Hepatic stellate cell (primary cell): ENCODE data around the gene FAAP20.

Experiments used
- DNase-seq: peaks from one replicate; pipeline ENCODE4 v3.0.0; 2011; ENCODE audit warnings: low spot score

The FAAP20 gene, protein sequence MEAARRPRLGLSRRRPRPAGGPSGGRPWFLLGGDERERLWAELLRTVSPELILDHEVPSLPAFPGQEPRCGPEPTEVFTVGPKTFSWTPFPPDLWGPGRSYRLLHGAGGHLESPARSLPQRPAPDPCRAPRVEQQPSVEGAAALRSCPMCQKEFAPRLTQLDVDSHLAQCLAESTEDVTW

DNA sequence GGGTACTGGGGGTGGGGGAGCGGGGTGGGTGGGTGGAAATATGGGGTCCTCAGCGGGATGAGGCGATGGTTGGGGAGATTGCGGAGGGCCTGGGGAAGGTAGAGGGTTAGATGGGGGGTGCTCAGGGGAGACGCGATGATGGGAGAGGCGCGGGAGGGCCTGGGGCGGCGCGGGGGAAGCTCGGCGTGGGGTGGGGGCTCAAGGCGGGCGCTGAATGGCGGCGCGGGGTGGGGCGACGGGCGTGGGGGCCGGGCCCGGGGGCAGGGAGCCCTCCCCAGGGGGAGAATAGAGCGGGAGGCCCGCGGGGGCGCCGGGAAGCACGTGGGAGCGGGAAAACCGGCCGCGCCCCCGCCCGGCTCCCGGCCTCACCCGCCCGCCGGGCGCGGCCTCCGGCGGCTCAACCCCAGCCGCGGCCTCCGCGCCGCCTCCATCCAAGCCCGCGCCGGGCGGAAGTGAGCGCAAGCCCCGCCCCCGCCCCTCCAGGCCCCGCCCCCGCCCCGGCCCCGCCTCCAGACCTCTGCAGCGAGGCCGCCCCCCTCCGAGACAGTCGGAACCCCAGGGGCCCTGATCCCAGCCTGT is at the start of gene FAAP20:
Gene FAAP20, minus strand, starts transcription at position 454 of the 579 bp plus-strand sequence. Its CDS starts 23 bp downstream, at position 431.
- DNase-seq = peak; percentile 81

DNA sequence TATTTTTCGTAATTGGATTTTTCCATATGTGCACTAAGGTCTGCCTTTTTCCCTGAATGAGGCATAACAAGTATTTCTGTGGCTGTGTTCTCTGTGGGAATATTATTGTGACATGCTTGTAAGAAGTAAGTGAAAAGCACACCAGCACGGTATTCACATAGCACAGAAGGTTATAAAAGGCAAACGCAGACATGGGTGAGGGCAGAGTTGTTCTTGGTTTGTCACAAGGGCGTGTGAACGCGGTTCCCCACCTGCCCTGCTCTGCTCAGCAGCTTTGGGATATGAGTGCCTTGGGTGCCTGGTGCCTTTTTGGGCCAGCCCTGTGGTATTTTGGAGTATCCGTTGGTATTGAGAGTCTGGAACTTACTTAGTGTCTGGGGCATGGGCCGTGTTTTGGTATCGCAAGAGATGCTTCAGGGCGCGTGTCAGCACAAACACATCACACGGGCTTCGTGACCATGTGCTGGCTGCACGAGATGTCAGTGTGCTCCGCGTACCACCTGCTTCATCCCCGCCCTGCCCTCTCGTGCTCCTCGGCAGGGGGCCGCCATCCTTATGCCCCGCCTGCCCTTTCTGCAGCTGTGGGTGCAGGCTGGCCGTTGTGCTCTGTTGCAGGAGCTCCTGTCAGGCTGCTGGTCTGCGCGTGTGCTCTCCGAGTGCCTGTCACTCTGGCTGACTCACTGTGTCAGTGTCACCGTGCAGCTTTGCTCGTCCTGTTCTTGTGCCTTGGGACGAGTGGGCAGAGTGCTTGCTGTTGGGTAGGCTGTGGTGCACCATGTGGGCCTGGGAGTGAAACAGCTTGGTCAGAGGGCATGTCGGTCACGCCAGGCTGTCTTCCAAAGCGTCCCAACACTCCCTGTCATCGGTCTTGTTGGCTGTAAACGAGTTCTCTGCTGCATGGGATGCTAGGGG is 48.5 kb upstream of the FAAP20 start:
- peak; percentile 34 for DNase-seq

DNA sequence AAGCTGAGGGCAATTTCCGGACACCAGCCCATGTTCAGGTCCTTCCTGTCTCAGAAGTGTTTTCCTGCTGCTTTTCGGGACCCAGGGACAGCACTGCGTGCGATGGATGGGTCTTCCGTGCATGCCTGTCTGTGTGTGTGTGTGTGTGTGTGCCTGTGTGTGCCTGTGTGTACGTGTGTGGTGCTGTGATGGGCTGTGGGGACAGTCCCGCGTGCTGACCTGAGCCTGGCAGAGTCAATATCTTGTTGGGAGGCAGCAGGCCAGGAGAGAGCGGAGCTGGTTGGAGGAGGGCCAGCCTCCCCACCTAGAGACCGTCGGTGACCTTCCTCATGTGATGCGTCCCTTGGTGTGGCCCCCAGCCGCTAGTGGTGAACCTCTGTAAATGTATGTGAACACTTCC is 47.2 kb upstream of the FAAP20 start:
- no peak for DNase-seq

DNA sequence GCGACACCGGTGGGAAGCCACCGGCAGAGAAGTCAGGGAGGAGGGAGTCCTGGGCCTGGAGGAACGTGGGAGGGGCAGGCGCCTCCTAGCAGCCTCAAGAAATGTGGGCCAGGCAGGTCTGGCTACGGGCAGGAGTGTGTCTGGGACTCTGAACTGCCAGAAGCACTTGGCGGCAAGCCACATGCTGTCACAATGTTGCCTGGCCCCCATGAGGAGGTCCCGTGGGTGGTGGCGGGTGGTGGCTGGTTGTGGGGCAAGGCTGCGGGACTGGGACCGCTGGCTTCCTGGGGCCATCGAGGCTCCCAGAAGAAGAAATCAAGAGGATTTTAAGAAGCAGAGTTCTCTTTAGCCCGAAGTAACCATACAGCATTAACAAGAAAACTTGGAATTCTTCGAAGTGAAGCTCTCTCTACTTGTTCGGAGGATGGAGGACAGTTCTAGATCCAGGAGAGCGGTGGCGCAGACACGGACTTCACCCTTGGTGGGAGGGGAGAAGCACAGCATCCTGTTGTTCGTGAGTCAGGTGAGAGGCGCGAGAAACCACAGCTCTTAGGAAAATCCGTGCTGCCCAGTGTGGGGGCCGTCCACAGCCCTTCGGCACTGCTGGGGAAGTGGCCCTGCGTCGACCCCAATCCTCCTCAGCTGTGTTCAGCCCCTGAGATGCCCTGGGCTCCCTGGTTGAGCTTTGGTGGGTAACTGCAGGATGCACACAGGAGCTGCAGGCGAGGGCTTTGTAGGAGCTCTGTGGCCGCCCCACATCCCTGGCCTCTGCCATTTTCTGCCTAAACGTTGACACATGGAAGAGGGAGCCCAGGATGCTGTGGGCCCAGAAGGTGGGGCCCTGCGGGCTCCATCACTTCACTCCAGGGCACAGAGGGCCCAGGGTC is 45.9 kb upstream of the FAAP20 start:
- DNase-seq = peak; percentile 62

DNA sequence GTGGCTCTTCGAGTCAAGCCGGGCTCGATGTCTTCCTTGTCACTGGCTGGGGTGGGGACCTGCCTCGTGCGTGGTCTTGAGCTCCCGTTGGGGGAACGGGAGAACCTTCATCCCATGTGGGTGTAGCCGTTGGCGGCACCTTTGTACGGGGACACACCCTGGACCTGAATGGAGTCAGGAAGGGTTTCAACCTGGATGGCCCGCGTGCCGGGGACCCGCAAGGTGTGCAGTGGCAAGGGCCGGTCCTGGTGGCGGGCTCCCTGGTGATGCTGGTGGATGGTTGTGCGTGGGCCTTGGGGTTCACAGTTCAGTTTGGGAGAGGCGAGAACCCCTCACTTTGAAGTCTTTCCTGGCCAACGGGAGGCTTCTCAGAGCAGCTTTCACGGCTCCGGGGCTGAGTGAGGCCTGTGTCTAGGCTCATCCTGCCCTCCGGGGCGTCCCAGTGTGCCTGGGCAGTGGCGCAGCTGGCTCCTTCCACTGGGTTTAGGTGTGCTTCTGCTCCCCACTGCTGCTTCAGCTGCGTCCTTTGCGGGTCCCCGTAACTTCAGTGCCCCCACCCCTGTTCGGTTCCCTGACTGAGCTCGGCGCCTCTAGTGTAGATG is 44.9 kb upstream of the FAAP20 start:
- DNase-seq = no peak

DNA sequence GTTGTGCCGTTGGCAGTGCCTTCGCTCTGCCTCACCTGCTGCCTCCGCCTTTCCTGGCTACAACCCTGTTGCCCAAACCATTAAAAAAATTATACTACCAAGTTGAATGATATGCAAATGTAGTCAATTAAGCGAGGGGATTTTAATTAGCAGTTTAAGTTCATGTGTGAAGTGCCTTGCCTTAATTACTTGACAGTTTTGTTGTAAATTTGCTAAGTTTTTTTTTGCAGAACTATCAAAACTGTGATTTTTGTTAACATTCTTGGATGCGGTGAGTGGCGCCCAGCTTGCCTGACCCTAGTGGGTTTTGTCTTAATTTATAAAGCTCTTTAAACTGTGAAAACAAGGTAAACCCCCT is 44.4 kb upstream of the FAAP20 start:
- DNase-seq = no peak

DNA sequence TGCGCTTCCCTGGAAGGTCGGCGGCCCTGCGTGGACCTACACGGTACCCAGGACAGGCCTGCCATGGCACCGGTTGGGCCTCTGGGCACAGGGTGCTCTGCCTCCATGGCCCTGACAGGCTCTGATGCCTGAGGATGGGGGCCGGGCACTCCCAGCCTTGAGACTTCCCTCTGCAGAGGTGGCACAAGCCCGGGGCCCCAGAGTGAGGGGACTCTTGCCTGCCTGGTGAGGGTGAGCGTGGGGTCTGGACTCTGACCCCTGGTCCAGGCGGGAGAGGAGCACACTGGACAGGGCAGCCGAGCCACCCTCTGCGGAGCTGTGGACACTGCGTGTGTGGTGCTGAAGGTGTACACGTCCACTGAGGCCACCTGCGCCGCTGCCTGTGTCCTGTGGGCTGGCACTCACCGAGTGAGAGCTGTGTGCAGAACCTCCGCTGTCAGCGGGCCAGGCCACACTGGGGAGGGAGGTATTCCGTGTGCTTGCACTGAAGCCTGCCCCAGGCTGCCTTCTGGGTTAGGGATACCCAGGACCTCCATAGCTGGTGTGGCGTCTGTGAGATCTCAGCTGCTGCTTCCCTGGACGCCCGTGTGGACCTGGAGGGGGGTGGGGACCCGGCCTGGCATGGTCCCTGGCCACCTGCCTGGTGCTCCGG is 43.9 kb upstream of the FAAP20 start:
- DNase-seq = no peak

DNA sequence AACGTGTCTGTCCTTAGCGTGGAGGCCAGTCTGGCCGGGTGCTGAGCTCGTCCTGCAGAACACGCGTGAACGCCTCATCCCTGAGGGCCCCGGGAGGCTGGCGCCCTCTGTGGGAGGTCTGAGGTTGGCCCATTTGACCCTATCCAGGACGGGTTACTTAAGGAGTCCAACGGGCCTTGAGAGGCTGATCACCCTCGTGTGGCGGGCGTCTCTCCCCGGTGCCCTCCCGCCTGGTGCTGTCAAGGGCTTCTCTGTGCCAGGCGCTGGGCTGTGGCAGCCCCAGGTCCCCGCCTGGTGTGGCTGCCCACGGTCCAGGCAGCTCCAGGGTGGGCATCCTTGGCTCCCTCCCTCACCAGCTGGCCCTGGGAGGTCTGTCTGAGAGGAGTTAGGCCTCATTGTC is 43.2 kb upstream of the FAAP20 start:
- DNase-seq = no peak

DNA sequence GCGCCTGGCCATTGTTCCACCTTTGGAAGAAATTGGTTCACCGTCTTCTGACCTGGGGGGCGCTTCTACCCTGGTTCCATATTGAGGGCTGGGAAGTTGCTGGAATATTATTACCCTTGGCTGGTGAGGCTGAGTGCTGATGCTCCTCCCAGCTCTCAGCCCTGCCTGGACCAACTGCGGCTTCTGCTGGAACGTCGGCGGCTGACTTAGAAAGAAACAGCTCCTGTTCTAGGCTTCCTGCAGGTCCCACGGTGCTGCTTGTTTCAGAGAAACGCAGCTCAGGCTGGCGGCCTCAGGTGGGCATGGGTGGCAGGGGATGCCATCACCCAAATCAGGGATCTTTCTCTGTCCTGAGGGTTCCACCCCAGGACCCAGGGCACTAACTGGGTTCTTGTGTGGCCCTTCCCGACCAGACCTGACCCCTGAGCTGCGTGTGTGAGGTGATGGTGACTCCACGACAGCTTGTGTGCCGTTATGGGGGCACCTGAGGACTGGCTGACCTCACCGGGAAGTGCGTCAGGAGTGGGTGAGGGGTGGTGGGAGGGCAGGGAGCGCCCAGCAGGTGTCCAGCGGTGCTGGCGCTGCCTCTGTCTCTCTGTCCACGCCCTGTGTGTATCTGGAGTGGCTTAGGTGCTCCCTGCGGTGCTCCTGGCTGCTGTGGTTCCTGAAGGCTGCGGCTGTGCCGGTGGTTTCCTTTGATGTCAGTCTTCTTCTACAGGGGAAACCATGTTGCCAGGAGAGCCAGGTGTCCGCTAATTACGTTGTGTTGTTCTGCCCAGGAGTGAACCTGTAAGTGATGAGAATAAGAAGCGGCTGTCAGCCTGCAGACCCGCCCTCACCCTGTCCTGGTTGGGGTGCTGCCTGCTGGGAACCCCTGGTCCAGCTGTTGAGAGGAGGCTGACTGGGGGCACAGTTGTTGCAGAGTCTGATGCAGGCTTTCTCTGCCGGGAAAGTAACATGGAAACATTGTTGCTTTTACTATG is 42.4 kb upstream of the FAAP20 start:
- no peak for DNase-seq

DNA sequence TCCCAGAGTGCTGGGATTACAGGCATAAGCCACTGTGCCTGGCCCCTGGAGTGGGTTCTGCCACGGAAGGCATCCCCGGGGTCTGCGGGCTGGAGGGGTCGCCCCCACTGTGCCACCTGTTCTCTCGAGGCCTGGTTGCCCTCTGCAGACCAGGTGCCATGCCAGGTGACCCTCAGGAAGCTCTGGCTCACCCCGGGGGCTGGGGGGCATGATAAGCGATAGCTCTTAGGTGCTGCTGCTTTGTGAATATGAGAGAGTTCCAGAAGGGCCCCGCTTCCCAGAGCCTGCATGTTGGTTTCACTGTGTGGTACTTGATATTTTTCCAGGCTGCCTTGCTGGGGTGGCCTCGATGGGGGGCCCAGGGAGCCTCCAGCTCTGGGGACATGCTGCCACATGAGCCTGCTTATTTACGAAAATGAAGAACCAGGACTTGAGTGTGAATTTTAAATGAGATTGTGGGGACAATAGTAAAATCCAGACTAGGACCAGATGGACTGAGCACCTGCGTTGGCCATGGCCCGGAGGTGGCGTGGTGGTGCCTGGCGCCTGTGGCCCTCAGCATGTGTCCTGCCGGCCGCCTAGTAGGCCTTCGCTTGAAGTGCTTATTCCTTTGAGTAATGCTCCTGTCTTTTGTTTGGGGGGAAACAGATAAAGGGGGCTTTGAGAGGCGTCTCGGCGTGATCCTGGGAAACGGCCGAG is 40.9 kb upstream of the FAAP20 start:
- no peak for DNase-seq

DNA sequence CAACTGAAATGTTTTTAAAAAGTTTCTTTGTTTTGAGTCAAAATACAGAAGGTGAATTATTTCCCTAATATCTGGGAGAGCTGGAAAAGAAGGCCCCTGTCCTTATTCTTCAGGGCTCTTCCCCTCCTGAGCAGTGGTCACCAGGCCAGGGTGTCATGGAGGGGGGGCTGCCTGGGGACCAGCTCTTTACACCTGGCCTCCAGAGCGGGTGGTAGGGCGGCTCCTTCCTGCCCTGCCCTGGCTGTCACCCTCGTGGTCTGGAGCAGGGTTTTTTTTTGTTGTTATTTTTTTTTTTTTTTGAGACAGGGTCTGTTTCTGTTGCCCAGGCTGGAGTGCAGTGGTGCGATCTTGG is 40.2 kb upstream of the FAAP20 start:
- DNase-seq = no peak

DNA sequence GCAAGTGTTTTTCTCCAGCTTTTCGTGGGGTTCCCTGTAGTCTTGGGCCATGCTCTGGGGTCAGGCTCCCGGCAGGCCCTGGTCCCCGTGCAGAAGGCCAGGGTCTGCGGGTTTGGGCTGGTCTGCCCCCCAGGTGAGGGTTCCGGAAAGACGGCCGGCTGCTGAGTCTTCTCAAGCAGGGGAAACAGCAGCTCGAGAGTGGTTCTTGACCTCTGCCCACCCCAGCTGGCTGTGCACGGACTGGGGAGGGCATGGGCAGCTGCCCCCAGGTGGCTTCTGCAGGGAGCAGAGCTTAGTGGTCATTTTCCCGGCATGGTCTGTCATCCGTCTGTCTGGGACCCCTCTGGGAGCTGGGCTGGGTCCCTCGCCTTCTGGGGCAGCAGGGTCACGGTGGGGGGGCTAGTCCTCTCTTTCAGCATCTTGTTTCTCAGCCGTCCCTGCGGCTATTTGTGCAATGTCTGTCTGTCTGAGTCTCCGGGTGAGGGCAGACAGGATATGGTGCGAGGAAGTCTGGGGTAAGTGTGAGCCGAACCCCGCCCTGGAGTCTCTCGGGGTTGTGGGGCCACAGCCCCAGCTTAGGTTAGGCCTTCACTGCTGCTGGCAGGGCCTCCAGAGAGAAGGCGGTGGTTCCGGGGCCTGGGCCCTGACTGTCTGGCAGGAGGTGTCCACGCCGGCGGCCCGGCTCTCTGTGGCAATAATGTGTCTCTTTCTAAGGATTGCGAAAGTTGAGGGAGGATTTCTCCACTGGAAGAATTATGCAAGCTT is 39.6 kb upstream of the FAAP20 start:
- peak; percentile 90 for DNase-seq

DNA sequence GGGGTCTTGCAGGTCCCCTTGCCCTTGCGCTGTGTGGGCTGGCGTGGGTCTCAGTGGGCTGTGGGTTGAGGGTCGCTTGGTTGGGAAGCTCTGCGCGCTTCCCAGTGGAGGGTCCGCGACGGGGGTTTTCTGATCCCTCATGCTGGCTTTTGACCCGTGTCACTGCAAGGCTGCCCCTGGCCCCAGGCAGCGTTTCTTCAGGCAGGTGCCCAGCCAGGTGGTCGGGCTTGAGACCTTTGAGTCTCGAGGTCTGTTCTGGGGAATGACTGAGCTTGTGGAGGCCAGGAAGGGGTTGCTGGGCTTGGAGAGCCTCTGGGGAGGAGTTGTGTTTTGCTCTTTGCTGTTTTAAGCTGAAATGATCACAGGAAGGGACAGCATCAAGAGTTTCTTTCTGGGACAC is 38.9 kb upstream of the FAAP20 start:
- no peak for DNase-seq

DNA sequence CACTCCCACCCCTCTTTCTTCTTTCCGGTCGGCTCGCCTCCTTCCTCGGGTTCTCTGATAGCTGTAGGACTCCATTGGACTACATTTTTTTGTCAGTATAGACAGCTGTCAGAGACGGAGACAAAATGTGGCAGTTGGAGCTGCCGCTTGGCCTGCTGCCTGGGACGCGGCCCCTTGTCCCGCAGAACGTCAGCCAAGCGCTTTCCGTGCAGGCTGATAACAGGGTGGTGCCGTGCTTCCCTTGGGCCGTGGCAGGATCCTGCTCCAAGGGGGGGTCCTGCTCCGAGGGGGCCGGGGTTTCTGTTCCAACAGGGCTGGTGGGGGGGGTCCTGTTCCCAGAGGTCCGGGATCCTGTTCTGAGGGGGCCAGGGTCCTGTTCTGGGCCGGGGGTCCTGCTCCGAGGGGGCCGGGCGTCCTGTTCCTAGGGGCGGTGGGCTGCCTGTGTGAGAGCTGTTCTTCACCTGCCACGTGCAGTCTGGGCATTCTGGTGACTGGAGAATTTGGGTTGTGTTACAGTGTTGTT is 38.4 kb upstream of the FAAP20 start:
- no peak for DNase-seq

DNA sequence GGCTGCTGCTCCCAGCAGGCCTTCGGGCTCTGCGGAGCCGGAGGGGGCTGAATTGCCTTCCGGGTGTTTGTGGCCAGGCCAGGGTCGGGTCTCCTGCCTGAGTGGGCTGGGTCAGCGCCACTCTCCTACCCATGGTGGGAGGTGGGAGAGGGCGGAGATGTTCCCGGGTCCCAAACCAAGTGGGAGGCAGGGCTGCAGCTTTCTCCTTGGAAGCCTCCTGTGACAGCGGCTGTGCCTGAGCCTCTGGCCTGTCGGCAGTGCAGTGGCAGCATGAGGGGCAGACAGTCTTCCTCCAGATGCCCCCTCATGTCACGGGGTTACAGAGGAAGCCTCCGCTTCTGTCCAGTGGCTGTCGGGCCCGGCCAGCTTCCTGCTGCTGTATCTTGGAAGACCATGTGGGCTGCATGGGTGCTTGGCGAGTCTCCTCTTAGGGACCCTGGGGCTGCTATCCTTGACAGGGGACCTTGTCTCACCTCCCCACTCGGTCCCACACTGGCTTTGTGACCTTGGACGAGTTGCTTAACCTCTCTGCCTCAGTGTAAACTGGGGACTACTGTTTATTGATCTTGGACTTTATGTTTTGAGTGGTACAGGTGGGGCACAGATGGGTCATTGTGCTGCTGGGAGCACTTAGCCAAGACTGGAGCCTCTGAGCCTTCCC is 37.8 kb upstream of the FAAP20 start:
- DNase-seq = no peak

DNA sequence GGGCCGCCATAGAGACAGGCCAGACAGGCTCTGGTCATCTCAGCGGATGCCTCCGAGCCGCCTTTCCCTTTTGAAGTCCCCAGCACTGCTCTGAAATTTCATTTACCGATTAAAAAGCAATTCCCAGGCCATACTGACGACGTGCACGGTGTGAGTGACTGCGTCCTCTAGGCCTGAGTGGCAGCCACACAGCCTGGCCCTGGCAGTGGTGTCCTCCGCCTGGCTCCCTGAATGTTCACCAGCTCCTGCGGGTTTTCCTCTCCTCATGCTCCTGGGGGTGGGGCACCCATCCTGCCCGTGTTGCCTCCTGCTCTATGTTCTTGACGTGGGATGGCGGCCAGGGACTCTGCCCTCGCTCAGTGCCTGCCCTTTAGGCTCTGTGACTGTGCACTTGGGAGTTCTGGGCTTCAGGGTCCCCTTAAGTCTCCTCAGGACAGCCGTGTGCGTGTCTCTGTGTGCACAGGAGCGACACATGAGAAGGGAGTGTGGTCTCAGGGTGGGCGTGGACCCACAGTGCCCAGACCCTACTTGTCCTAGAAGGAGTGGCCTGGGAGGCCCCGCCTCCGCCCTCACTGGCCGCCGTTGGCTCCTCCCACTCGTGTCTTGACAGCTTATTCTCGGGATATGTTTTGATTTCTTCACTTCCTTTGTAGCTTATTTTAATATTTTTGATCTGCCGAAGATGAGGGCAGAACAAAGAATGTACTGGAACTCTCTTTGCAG is 37.1 kb upstream of the FAAP20 start:
- peak; percentile 89 for DNase-seq

DNA sequence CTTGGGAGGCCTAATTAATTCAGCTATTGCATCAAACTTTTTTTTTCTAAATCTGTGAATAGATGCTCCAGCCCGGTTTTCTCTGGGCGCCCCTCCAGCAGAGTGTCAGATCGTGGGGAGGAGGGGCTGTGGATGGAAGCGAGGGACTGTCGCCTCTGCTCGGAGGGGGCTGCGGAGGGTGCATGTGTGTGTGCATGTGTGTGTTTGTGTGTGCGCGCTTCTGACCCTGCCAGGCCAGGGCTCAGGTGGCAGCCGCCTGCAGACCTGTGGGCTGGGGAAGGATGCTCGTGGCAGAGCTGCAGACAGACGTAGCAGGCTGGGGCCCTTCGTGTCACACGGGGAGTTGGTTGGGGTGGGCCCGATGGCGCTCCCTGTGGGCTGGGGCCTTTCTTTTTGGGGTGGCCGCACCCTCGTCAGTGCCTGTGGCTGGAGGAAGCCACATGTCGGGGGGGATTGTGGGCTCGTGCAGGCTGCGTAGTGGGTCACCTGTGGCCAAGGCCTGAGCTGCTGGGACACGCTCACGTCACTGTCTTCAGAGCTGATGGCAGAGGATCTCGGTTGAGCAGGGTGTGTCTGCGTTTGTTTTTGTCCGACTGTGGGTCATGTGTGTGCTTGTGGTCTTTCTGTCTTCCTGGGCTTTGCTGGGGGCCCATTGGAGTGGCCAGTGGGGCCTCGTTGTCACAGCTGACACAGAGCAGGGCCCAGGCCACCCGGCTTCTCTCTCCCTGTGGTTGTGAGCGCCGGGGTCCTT is 36.4 kb upstream of the FAAP20 start:
- DNase-seq = peak; percentile 54
